Activated T-cell treated with anti-CD3 and anti-CD28 coated beads, Interleukin-2, amount 50 U/mL, for 72 hours (primary cell): Measurements from ENCODE around the gene CLDN22. TPM values are rescaled to one million over a fixed set of nuclear protein-coding genes. Genes with fewer than 3 reads are reported as not detected.

Experiments used
- ATAC-seq, 2 donors: fragments of 150-1000 bp; cut with Tn5 transposase; replicated peaks in 1 of 2; 2 replicates each; pipeline ENCODE4 v1.10.0; 2021; ENCODE audit warnings: moderate library complexity in 2 of 2, mild to moderate bottlenecking in 1 of 2
- DNase-seq, 2 donors: peaks; one replicate each; pipeline ENCODE4 v3.0.0; 2021 to 2022; ENCODE audit warnings: mixed read lengths in 1 of 2
- H3K27ac Mint-ChIP-seq: one replicate; pipeline ENCODE4 v1.8.0; 2022; ENCODE audit warnings: mild to moderate bottlenecking, moderate library complexity, mixed read lengths
- H3K27me3 Mint-ChIP-seq: one replicate; pipeline ENCODE4 v1.8.0; 2022; ENCODE audit warnings: low read depth, mixed read lengths
- H3K36me3 Mint-ChIP-seq, 2 donors: one replicate each; pipeline ENCODE4 v1.8.0; 2022; ENCODE audit warnings: mixed read lengths in 2 of 2, mild to moderate bottlenecking in 1 of 2; ENCODE audit not compliant: insufficient read depth in 2 of 2
- H3K4me1 Mint-ChIP-seq: one replicate; pipeline ENCODE4 v1.8.0; 2022; ENCODE audit warnings: low read depth, mixed read lengths
- H3K4me3 Mint-ChIP-seq, 2 donors: one replicate each; pipeline ENCODE4 v1.8.0; 2022; ENCODE audit warnings: mild to moderate bottlenecking in 2 of 2, mixed read lengths in 2 of 2, moderate library complexity in 2 of 2
- H3K9me3 Mint-ChIP-seq, 2 donors: one replicate each; pipeline ENCODE4 v1.8.0; 2022; ENCODE audit warnings: mixed read lengths in 2 of 2
- total RNA-seq, 2 donors: library from RNA; stranded (reverse); gene quantifications; one replicate each; pipeline ENCODE4 v1.2.3, GENCODE V29; 2022

Gene CLDN22
- total RNA-seq, 2 donors from 2014 or later: not detected

GRCh38 chr4:183276106-183276505 lies 44.0 kb downstream of the CLDN22 start:
- H3K27ac Mint-ChIP-seq: no peak overlapping the region
- H3K36me3 Mint-ChIP-seq: peaks cover 3 to 6% of the 10 kb centered on the region in 2 donors
- no peaks in the 10 kb centered on the region for H3K27me3 Mint-ChIP-seq
- DNase-seq (no peak), ATAC-seq (no peak)
- no peak overlapping the region for H3K4me3 Mint-ChIP-seq
- H3K4me1 Mint-ChIP-seq: no peaks in the 10 kb centered on the region
- H3K9me3 Mint-ChIP-seq: peaks cover 0 to 6% of the 10 kb centered on the region in 2 donors

GRCh38 chr4:183272384-183272783 lies 47.7 kb downstream of the CLDN22 start:
- peaks cover 3 to 6% of the 10 kb centered on the region in 2 donors for H3K36me3 Mint-ChIP-seq
- peaks cover 0 to 6% of the 10 kb centered on the region in 2 donors for H3K9me3 Mint-ChIP-seq
- ATAC-seq (no peak), DNase-seq (no peak)
- H3K4me1 Mint-ChIP-seq: no peaks in the 10 kb centered on the region
- no peak overlapping the region for H3K4me3 Mint-ChIP-seq
- no peak overlapping the region for H3K27ac Mint-ChIP-seq
- H3K27me3 Mint-ChIP-seq: no peaks in the 10 kb centered on the region

- H3K27ac Mint-ChIP-seq: no peak overlapping the region
- no peaks in the 10 kb centered on the region for H3K27me3 Mint-ChIP-seq
- ATAC-seq (no peak), DNase-seq (no peak)
- H3K4me1 Mint-ChIP-seq: no peaks in the 10 kb centered on the region
- no peak overlapping the region for H3K4me3 Mint-ChIP-seq
- no peaks in the 10 kb centered on the region for H3K9me3 Mint-ChIP-seq
- no peaks in the 10 kb centered on the region for H3K36me3 Mint-ChIP-seq
These were observed 51.5 kb downstream of the CLDN22 start for GRCh38 chr4:183268556-183268955.

Other genes starting within 250 kb of the CLDN22 start
- gene WWC2, start 221.0 kb downstream of the CLDN22 start, total RNA-seq: 1 to 10 TPM; 3.6 to 3.7 TPM
- gene CLDN24, start 2.1 kb upstream of the CLDN22 start, total RNA-seq: not detected
- gene CDKN2AIP, start 124.4 kb upstream of the CLDN22 start, total RNA-seq: 10 to 100 TPM; 29.7 to 48.0 TPM
- gene ING2, start 184.8 kb upstream of the CLDN22 start, total RNA-seq: 10 to 100 TPM; 19.4 to 21.4 TPM